GM18868 (cell line): Measurements from ENCODE around the gene FMN1.

Source experiments
- ATAC-seq: cut with Tn5 transposase; IDR thresholded peaks from one replicate; pipeline ENCODE4 v1.9.1; 2021; ENCODE audit warnings: mild to moderate bottlenecking, moderate library complexity; ENCODE audit not compliant: unreplicated experiment

FMN1 gene

DNA sequence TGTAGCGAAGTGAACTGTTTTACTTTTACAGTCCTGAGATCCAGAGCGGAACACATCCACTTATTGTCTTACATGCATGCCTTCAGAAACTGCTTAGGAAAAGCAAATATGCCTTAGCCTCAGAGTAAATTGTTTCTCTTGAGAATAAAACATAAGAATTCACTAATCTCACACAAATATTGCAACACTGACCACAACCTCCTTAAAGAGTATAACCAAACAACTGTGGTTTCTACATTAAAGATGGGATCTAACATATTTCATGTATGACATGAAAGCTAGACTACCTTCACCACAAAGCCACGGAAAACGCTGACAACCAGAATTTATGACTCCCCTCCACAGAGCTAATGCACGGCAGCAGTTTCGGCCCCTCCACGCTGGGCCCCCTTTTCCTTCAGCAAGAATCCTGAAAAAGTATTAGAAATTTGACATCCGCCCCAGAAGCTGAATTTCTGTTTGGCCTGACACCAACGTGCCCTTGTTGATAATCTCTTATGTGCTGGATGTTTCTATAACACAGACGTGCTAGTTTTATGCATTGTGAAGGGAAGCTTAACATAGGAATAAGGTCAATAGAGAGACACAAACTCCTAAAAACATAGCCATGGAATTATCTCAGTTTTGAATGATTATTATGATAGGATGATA lies 392.1 kb downstream of the FMN1 start:
- no peak for ATAC-seq

DNA sequence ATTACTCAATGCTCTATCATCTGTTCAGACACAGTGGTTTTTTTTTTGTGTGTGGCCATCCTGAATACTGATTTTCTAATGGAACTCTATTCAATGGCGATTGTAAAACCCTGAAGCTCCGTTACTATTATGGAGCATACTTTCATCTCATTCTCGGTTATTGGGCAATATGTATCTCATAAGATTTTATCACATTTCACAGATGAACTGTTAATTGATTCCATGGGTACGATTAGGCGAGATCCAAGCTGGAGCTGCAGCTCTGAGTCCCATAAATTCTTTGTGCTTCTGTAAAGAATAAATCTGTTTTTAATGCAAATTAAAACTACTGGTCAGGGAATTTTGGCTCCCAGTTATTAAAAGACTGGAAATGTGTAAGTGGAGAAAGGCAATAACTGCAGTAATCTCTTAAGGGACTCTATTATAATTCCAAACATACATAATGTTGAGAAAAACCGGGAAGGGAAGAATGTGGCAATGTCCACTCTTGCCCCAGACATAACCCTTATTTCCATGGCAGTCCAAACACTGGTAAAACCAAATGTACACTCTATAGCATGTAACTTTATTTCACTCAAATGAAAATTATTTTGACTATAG lies 394.5 kb downstream of the FMN1 start:
- no peak for ATAC-seq

GRCh38 chr15:32796856-32797255 lies 397.7 kb downstream of the FMN1 start:
- ATAC-seq, result no peak

GRCh38 chr15:32794973-32795372 lies 399.5 kb downstream of the FMN1 start:
- ATAC-seq, result no peak

GRCh38 chr15:32792436-32792835 lies 402.1 kb downstream of the FMN1 start:
- no peak for ATAC-seq

- ATAC-seq, result no peak
Observed at GRCh38 chr15:32790352-32790999, 404.0 kb downstream of the FMN1 start.

DNA sequence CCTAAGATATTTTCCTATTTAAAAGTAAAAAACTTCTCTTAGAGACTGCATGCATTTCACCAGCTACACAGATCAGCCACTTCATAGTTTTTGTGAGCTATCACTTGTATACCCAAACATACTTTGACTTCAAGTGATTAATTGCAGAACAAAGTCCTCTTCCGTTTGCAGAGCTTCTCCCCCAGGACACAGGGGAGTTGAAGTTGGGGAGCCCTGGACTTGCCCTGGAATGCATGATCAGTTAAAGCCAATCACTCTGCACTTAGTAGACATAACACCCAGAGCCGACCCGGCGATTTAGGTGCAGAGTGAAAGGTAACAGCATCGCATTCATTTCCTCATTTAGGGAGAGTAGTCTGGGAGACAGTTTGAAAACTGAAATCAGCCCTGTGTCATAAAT lies 406.6 kb downstream of the FMN1 start:
- ATAC-seq, result no peak

GRCh38 chr15:32786906-32787305 lies 407.6 kb downstream of the FMN1 start:
- no peak for ATAC-seq

GRCh38 chr15:32784581-32784980 lies 409.9 kb downstream of the FMN1 start:
- ATAC-seq, result no peak

GRCh38 chr15:32781781-32782180 lies 412.7 kb downstream of the FMN1 start:
- ATAC-seq, result no peak

GRCh38 chr15:32778391-32779176 lies 415.9 kb downstream of the FMN1 start:
- no peak for ATAC-seq

GRCh38 chr15:32775103-32775502 lies 419.4 kb downstream of the FMN1 start:
- no peak for ATAC-seq

DNA sequence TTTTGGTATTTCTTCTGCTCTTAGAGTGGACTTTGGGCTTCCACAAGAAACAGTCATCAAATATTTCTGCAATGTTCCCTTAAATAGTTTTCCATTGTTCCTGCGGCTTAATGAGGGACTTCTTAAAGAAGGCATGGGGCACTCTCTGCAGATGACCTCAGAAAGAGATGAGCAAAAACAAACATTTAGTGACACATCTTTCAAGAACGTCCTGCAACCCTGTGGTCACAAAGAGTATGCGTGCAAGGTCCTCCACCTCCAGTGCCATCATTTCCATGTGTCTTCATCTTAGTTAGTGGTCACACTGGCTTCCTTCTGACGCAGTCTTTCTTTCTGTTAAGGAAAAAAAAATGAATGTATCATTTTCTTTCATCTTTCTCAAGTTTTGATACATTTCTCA lies 420.5 kb downstream of the FMN1 start:
- no peak for ATAC-seq

DNA sequence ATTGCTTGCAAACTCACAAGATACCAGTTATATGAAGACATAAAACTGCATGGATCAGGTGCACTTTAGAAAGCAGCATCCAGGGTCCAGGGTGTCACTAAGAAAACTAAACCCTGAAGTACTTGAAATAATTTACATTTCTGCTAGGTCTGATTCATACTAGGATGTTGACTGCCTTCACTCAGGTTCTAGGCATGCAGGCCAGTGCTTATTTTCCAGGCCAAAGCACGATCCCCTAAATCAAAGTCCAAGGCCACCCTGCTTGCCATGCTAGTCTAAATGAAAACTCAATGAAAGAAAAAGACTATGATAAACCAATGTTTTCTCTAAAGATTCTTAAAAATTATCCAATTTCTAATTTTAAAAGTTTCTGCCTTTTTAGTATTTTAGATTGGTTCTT lies 427.3 kb downstream of the FMN1 start:
- no peak for ATAC-seq

DNA sequence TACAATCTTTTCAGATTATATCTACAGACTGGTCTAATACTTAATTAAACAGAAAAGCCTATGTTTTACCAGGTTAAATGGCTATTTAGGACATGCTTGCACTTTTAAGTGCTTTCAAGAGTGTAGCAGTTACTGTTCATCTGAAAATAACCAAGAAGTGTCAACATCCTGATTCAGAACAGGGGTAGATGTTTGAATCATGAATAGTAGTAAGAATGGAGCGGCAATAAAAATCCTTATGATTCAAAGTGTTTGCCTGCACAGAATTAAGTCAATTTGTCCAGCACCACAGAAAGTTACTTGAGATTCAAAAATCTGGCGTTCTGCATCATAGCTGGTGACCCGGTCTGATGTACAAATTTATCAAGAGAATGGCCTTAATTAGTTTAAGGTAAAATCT lies 428.4 kb downstream of the FMN1 start:
- no peak for ATAC-seq

DNA sequence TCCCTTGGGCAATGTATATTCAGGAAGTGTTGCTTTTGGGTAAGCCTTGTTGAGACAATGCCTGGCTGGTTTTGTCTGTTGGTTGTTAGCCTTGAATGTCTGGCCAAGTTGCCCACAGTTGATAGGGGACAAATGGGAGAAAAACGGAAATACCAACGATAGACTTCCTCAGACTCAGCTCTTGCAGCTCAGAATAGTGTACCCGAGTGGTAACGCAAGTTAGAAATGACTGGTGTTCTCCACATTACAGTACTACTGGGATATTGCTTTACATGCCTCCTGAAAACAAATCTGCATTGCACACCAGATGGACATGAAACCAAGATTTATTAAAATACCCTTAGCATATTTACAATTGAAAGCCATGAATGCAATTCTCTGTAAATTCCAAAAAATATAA lies 429.3 kb downstream of the FMN1 start:
- ATAC-seq, result no peak

- ATAC-seq, result no peak
Observed at GRCh38 chr15:32763295-32763694, 431.2 kb downstream of the FMN1 start.

DNA sequence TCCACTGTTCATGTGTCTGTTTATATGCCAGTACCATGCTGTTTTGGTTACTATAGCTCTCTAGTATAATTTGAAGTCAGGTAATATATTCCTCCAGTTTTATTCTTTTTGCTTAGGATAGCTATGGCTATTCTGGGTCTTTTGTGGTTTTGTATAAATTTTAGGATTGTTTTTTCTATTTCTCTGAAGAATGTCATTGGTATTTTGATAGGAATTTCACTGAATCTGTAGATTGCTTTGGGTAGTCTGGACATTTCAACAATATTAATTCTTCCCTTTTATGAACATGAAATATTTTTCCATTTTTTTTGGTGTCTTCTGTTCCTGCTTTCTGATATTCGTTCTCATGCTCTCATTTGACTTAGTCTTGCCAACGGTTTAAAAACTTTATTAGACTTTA lies 437.1 kb downstream of the FMN1 start:
- ATAC-seq, result no peak

DNA sequence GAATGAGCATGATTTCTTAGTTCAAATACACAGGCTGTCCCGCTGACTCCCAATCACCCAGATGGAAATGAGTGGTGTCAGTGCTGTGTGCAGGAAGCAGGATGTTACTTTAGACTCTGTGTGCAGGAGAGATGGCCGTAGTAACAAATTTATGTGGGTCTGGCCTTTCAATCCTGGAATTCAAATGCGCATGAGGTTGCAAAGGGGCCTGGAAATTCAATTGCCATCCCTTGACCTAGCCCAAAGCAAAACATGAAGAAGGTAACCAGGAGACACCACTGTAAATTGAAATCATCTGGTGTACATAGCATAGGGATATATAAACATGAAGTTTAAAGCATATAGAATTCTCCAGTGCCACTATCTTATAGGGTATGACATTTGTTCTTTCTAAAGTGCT lies 443.5 kb downstream of the FMN1 start:
- ATAC-seq, result no peak

- no peak for ATAC-seq
Observed at GRCh38 chr15:32747921-32748342, 446.6 kb downstream of the FMN1 start.

DNA sequence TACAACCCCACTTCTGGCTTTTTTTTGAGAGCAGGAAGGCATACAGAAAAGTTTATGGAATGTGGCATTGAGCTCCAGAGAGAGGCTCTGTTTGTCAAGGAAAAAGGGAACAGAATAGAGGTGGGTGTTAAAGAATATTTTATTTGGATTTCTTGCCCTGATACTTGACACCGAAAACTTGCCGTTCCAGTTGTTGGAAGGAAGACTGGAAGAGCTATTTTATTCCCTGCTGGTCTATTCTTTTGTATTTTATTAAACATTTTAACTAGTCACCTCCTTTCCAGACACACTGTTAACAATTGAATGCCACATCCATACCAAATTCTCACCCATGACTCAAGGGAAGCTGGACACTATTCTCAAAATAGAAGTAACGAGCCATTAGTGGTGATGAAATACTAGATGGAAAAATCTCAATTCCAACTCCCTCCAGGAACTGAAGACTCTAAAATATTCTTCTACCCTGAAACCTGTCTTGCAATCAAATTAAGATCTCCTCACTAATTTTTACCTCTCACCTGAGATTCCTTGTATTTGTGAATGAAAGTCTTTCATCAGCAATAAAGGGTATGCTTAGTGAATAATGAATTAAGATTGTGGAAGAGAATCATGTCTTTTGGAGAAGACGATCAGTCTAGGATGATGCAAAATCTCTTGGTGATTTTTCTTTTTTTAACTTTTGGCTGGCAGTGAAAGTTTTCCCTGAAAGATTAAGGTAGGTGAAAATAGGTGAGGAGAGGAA lies 448.2 kb downstream of the FMN1 start:
- no peak for ATAC-seq
